ENCODE results near the gene CCDC3.

The CCDC3 gene

DNA sequence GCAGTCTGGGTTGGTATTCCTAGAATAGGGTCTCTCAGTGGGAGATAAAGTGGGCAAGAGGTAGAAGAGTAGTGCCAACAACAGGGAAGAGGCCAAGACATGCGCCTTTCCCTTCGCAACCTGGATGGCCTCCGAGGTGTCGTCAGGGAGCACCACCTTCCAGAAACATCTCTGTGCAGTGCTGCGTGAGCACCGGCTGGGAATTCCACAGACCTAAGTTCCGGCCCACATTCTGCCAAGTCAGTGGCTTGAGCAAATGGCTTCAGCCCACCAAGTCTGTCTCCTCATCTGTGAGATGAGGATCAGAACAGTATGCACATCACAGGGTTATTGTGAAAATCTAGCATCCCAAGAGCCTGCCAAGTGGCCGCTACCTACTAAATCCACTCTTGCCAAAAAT, 40.6 kb downstream of the CCDC3 start:
- Histone ChIP-seq H3K27me3 (replicated peaks; ENCODE audit: control insufficient read depth, insufficient read depth, low read length) (no peaks in the 10 kb centered on the region), H3K4me3 (replicated peaks; ENCODE audit: low read depth, low read length) (no peak overlapping the region), H3K36me3 (ENCODE audit: control insufficient read depth, insufficient read depth, low read length) (no peaks in the 10 kb centered on the region)
- TF ChIP-seq, protein P1, sequence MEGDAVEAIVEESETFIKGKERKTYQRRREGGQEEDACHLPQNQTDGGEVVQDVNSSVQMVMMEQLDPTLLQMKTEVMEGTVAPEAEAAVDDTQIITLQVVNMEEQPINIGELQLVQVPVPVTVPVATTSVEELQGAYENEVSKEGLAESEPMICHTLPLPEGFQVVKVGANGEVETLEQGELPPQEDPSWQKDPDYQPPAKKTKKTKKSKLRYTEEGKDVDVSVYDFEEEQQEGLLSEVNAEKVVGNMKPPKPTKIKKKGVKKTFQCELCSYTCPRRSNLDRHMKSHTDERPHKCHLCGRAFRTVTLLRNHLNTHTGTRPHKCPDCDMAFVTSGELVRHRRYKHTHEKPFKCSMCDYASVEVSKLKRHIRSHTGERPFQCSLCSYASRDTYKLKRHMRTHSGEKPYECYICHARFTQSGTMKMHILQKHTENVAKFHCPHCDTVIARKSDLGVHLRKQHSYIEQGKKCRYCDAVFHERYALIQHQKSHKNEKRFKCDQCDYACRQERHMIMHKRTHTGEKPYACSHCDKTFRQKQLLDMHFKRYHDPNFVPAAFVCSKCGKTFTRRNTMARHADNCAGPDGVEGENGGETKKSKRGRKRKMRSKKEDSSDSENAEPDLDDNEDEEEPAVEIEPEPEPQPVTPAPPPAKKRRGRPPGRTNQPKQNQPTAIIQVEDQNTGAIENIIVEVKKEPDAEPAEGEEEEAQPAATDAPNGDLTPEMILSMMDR (IDR thresholded peaks at IDR 0.05; ENCODE audit: insufficient read depth, low read length, poor library complexity, severe bottlenecking) = no peak
- DNase-seq (ENCODE audit: extremely low read depth, insufficient read length) = no peak

DNA sequence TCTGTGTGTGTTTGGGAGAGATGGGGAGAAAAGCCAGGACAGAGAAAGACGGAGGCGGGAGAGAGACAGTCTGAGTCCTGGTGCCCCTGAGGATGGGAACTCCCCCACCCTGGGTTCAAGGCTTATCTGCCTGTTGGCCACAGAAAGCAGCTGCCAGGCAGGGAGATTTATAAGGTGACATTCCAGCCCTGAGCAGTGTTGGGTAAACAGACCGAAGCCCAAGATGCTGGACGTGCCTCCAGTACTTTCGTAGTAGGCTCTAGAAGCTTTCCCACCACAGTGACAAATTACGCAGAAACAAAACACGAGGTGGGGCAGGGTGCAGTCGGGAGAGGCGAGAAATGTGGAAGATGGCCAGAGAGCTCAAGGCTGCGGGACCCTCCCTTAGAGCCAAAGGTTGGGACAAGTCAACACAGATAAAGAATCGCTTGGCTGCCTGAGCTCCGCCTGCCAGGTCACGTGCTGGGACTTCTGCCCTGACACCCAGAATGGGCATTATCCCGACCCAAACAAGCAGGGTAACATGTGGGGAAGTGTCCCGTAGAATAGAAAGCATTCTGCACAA, 41.1 kb downstream of the CCDC3 start:
- no peak for DNase-seq (ENCODE audit: extremely low read depth, insufficient read length)
- no peaks in the 10 kb centered on the region for H3K27me3 ChIP-seq (replicated peaks; ENCODE audit: control insufficient read depth, insufficient read depth, low read length)
- H3K36me3 ChIP-seq (ENCODE audit: control insufficient read depth, insufficient read depth, low read length) = no peaks in the 10 kb centered on the region
- H3K4me3 ChIP-seq (replicated peaks; ENCODE audit: low read depth, low read length) = no peak overlapping the region
- TF ChIP-seq, protein P1 (IDR thresholded peaks at IDR 0.05; ENCODE audit: insufficient read depth, low read length, poor library complexity, severe bottlenecking) = no peak

DNA sequence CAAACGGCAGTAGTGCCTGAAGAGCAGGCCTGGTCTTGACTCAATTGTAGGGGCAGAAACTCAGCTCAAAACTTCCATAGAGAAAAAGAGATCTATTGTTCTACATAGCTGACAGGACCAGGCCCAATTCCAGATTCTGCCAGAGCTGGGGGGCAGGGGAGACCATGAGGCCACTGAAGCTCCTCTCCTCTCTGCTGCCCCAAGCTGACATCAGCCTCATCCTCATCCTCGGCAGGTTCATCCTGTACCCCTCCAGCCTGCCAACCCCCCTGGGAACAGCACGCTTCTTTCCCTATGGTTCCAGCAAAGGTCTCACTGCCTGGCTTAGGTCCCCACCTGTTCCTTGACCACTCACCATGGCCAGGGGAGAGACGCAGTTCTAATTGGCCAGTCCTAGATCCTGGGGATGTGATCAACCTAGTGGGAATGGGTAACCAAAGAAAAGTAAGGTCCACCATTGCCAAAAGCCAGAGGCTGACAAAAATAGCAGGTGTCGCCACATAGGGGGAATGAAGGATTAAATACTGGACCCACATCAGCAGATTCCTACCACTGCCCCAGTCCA, 42.9 kb downstream of the CCDC3 start:
- Histone ChIP-seq H3K4me3 (replicated peaks; ENCODE audit: low read depth, low read length) (no peak overlapping the region), H3K27me3 (replicated peaks; ENCODE audit: control insufficient read depth, insufficient read depth, low read length) (no peaks in the 10 kb centered on the region), H3K36me3 (ENCODE audit: control insufficient read depth, insufficient read depth, low read length) (no peaks in the 10 kb centered on the region)
- DNase-seq (ENCODE audit: extremely low read depth, insufficient read length) = no peak
- TF ChIP-seq, protein P1 (IDR thresholded peaks at IDR 0.05; ENCODE audit: insufficient read depth, low read length, poor library complexity, severe bottlenecking) = no peak

DNA sequence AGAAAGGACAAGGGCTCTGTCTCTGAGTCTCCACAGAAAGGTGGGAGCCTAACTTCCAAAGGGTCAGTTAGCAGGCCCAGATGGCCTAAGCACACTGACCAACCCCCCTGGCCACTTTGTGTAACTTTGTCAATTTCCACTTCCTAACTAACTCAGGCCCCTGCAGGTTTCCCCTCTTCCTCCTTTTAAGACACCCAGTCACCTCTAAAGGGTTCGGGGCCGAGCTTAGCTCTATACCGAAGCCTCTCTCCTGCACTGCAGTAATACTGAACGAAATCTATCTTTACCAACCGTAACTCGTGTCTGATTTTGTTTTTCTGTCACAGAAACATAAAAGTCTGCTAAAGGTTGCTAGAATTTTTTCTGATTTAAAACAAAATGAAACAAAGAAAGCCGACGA, 44.4 kb downstream of the CCDC3 start:
- H3K27me3 ChIP-seq (replicated peaks; ENCODE audit: control insufficient read depth, insufficient read depth, low read length) = no peaks in the 10 kb centered on the region
- H3K4me3 ChIP-seq (replicated peaks; ENCODE audit: low read depth, low read length) = no peak overlapping the region
- DNase-seq (ENCODE audit: extremely low read depth, insufficient read length) = no peak
- TF ChIP-seq, protein P1 (IDR thresholded peaks at IDR 0.05; ENCODE audit: insufficient read depth, low read length, poor library complexity, severe bottlenecking) = no peak
- H3K36me3 ChIP-seq (ENCODE audit: control insufficient read depth, insufficient read depth, low read length) = no peaks in the 10 kb centered on the region

DNA sequence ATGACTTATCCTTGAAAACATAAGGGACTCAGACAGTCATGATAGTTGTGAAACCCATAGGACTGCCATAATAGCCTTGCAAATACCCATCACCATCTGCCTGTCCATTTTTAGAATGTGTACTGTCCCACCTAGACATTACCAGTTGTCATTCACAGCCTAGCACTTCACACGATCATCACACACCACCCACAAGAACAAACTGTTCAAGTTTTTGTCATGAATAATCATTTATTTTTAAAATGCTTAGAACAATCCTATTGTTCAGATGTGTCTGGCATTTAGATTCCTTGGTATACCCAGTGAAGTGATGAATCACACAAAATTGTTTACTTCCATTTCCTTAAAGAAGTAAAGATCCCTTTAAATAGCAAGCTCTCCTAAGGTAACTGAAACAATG, 46.6 kb downstream of the CCDC3 start:
- Histone ChIP-seq H3K4me3 (replicated peaks; ENCODE audit: low read depth, low read length) (no peak overlapping the region), H3K27me3 (replicated peaks; ENCODE audit: control insufficient read depth, insufficient read depth, low read length) (no peaks in the 10 kb centered on the region), H3K36me3 (ENCODE audit: control insufficient read depth, insufficient read depth, low read length) (no peaks in the 10 kb centered on the region)
- TF ChIP-seq, protein P1 (IDR thresholded peaks at IDR 0.05; ENCODE audit: insufficient read depth, low read length, poor library complexity, severe bottlenecking) = no peak
- DNase-seq (ENCODE audit: extremely low read depth, insufficient read length) = no peak
